ENCODE measurements around the gene SMAD3.
A peak's percentile ranks its signal among the peaks of the same experiment; 100 is the strongest.
"Not testable (repeated sequence)": the region's sequence is repeated elsewhere in the genome, so short reads cannot be mapped to it uniquely, and the experiment has no call there.

Gene SMAD3

DNA sequence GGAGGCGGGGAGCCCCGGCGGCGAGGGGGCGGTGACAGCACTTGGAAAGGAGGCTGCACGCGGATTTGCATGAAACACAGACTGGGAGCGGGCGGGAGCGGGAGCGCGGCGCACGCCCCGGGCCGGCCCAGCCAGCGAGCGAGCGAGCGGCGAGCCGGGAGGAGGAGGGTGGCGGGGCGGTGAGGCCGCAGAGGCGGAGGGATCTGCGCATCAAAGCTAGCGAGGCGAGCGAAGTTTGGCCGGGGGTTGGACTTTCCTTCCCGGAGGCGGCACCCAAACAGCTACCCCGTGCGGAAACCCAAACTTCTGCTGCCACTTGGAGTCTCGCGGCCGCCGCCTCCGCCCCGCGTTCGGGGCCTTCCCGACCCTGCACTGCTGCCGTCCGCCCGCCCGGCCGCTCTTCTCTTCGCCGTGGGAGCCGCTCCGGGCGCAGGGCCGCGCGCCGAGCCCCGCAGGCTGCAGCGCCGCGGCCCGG is at the start of gene SMAD3:
TSS of gene SMAD3 (plus strand) at position 72 of the 475 bp plus-strand sequence. CDS start 553 bp downstream, outside the sequence.
- DNase-seq: peak; percentile 69

DNA sequence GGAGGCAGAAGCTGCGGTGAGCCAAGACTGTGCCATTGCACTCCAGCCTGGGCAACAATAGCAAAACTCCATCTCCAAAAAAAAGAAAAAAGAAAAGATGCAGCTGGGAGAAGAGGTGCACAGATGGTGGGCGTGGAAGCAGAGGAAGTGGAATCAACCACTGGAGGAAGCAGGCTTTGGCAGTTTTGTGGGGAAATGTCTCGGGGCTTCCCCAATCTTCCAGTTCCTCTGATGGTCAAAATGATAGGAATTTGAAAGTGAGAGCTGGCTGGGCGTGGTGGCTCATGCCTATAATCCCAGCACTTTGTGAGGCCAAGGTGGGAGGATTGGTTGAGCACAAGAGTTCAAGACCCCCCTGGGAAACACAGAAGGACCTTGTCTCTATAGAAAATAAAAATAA is 48.1 kb upstream of the SMAD3 start:
- no peak for DNase-seq

DNA sequence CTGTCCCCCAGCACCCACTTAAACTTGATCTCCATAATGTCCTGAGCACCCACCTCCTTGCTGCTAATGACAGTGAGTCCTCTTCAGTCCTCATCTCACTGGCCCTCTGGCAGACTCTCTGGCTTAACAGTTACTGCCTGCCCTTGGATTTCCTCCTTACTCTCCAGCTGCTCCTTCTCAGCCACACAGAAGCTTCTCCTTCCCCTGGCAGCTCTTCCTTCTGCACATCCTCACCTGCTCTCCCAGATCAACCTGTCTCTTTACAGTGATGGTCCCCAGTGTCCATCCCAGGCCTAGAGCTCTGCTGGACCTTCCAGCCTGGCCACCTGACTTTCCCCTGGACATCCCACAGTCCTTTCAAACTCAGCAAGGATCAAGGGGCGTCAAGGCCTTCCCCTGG is 47.4 kb upstream of the SMAD3 start:
- no peak for DNase-seq

GRCh38 chr15:67018441-67018840 is 47.0 kb upstream of the SMAD3 start:
- DNase-seq: no peak

- no peak for DNase-seq
Observed at GRCh38 chr15:67019069-67019468, 46.3 kb upstream of the SMAD3 start.

DNA sequence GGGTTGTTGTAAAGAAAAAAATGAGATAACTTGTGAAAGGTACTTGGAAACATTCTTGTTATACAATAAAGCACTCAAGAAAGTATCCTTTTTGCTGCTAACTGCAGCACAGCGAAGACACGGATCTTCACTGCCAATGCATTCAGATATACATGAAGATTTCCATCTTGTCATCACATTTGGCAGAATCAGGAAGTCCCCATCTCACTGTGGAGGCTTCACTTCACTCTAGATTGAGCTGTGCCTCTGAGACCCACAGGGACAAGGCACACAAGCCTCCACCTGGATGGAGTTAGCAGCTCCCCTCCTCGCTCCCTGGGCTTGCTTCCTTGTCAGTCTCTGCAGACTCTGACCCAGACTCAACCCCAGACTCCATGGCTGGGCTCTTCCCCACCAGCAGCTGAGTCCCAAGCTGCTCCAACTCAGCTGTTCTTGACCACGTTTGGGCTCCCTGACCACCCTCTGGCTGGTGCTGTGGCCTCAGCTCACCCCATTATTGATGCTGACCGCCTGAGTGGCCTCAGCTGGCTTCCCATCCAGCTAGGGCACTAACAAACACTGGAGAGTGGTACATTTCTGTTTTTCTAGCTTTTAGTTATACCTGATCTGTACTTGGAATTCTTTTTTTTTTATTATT is 45.4 kb upstream of the SMAD3 start:
- no peak for DNase-seq

DNA sequence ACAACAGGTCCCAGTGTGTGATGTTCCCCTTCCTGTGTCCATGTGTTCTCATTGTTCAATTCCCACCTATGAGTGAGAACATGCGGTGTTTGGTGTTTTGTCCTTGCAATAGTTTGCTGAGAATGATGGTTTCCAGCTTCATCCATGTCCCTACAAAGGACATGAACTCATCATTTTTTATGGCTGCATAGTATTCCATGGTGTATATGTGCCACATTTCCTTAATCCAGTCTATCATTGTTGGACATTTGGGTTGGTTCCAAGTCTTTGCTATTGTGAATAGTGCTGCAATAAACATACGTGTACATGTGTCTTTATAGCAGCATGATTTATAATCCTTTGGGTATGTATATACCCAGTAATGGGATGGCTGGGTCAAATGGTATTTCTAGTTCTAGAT is 44.7 kb upstream of the SMAD3 start:
- not testable (repeated sequence) for DNase-seq

GRCh38 chr15:67021455-67021854 is 43.9 kb upstream of the SMAD3 start:
- DNase-seq: no peak

DNA sequence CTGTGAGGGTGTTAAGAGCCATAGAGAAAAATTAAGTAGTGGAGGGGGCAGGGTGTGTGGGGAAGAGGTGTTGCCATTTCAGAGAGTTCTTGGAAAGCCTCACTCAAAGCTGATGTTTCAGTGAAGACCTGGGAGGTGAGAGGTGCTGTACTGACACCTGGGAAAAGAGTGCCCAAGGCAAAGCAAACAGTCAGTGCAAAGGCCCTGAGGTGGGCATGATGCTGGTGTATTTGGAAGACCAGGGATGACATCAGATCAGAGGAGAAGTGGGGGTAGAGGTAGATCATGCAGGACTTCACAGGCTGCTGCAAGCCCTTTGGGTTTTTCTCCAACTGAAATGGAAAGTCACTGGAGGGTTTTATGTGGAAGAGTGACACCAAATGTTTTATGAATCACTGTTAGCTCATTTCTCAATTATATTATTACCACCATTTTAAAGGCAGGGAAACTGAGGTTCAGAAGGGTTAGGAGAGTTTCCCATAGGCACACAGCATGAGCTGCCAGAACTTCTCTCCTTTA is 42.8 kb upstream of the SMAD3 start:
- DNase-seq: no peak

DNA sequence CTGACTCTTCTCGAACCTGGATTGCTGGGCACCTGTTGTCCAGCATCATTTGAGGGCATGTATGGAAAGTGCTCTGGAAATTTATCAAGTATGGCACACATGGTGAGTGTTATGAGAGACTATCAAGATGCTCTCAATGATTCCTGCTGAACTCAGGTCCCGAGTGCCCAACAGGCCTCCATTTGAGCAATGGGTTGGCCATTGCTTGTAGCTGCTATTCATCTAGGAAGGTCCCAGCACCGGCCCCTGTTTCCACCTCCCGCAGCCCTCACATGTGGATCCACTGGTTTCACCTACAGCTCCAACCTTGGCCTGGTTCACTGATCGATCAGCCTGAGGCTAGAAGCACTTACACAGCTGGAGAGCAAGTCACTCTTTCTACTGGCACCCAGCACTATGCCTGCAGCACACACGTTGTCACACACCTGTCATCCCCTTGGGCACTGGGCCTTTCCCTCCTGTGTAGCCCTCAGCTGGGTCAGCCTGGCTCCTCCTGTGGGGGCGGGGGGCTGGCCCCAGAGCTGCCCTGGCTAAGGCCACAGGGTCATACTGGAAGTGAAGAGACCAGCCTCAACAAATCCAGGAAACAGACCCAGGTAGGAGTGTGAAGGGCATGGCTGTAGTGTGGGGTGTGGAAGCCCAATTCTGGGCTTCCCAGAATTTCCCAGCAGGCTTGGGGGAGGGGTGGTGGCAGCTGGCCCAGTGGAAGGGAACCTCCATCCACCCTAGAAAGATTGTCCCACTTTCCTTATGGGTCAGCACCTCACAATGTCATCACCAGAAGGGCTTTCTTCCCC is 41.7 kb upstream of the SMAD3 start:
- no peak for DNase-seq

DNA sequence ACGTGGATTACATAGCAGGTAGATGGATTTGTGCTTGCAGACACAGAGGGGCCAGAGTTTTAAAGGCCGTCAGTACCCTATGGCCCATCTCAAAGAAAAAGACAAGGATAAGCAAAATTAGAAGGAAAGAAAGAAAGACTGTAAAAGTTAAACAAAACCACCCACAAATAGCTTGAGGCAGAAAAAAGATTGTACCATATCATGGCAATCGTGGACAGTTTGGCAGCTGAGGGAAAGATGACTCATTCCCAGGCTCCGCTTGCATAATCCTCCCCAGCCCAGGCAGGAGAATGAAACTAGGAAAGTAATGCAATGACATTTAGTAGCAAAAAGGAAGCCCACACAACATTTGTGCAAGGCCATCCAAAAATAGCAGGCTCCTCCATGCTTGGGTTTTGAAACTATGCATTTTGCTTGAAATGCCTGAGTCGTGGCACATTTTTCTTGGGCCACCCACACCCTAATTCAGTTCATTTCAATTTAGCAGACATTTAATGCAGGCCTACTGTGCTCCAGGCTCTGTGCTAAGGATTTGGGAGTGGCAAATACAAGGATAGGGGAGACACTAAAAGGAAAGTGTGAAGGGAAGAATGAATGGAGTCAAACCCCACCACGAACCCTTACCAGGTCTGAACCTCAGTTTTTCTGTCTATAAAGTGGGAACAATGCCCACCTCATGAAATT is 40.9 kb upstream of the SMAD3 start:
- no peak for DNase-seq

- DNase-seq: no peak
Observed at GRCh38 chr15:67024998-67025368, 40.4 kb upstream of the SMAD3 start.

DNA sequence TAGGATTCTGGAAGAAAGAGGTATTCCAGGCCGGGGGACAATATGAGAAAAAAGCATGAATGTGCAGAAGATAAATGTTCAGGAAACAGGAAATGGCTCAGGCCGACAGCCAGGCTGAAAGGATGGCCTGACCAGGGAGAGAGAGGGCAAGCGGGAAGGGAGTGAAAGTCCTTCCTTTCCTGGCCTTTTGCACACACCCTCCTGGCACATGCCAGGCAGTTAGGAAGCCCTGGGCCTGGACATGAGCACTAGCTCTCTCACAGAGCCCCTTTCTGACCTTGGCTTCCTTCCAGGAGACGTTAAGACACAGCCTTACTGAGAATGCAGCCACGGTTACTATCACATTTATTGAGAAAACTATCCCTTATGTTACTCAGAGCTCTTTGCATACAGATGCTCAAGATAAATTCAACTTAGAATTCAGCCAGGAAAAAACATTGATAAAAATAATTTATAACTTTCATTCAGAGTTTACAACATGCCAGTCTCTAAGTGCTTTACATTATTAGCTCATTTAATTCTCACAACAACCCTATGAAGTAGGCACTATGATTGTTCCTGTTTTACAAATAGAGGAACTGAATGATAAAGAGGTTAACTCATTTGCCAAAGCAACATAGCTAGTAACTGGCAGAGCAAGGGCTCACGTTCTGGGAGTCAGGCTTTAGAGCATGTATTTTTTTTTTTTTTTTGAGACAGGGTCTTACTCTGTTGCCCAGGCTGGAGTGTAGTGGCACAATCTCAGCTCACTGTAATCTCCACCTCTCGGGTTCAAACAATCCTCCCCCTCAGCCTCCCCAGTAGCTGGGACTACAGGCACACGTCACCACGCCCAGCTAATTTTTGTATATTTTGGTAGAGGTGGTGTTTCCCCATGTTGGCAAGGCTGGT is 39.4 kb upstream of the SMAD3 start:
- no peak for DNase-seq

DNA sequence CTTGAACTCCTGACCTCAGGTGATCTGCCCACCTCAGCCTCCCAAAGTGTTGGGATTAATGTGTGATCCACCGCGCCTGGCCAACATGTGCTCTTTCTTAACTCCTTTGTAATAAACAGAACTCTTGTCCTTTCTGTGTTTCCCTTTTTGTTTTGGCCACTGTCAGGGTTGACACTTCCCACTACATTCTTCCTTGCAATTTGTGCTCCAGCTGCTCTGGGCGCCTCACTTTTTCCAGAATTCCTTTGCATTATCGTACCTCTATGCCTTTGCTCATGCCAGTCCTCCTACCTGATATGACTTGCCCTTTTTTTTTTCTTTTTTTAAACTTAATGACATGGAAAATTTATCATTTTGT is 38.8 kb upstream of the SMAD3 start:
- no peak for DNase-seq

GRCh38 chr15:67028440-67028839 is 37.0 kb upstream of the SMAD3 start:
- DNase-seq: not testable (repeated sequence)

DNA sequence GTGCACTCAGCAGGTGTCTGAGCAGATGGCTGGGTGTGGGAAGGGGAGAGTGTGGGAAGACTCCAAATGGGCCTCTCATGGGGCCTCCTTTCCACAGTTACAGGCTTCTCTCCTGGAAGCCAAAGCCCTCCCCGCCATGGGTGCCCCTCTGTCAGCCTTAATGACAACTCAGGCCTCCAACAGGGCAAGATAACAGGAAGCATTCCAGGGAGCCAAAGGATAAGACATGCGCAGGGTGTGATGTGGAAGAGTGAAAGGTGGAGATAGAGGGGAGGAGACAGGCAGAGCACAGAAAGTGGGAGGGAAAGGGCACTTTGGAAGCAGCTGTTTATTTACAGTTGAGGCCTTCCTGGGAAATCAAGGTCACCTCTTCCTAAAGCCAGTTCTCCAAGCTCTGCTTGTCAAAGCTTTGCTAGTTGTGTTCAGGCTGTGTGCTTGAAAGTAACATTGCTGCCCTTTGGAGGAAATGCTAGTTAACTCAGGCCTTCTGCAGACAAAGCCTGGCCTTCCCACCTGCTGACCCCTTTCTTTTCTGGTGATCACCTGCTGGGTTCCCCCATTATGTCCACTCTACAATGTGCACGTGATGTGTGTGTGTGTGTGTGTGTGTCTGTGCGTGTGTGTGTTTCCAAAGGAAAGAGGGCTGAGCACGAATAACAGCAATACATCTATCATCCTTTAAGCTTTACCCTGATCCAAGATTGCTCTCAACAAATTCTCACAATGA is 35.2 kb upstream of the SMAD3 start:
- no peak for DNase-seq

GRCh38 chr15:67031331-67031730 is 34.1 kb upstream of the SMAD3 start:
- no peak for DNase-seq

DNA sequence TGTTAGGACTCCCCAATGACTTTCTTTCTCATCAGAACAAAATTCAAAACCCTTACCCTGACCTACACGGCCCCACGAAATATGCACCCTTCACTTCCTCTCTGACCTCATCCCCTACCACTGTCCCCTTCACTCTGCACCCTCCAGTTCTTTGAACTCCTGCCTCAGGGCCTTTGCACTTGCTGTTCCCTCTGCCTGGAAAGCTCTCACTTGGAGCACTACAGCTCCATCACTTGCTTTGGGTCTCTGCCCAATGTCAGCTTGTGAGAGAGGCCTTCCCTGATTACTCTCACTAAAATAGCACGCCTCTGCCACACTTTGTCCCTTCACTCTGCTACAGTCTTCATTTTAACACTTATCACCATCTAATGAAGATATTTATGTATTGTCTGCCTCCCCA is 32.8 kb upstream of the SMAD3 start:
- DNase-seq: no peak

- DNase-seq: peak; percentile 26
Observed at GRCh38 chr15:67033012-67033411, 32.4 kb upstream of the SMAD3 start.

- peak; percentile 37 for DNase-seq
Observed at GRCh38 chr15:67033571-67034044, 31.8 kb upstream of the SMAD3 start.

DNA sequence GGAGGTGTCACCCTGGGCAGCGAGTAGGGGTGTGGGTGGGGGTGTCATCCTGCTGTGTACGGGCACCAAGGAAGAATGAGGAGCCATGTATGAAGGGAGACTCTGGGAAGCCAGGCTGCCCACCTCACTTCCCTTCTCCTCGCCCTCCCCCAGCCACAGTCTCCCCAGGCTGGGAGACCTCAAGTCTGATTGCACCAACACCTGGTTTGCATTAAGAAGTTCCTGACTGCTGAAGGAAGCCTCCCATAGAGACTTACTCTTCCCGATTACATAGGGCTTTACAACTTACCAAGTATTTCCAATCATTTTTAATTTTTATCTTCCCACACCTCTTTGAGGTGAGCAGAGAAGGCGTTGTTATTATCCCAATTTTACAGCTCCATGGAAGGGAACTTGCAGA is 29.5 kb upstream of the SMAD3 start:
- no peak for DNase-seq

All from stimulated activated CD4-positive, alpha-beta T cell treated with anti-CD3 and anti-CD28 coated beads, Interleukin-4, amount 100 ng/mL, for 1 hour (primary cell).